CD1c-positive myeloid dendritic cell (primary cell): ENCODE measurements around the gene S100A2.
"Not testable (repeated sequence)": the region's sequence is repeated elsewhere in the genome, so short reads cannot be mapped to it uniquely, and the experiment has no call there.

Experiments used
- DNase-seq: peaks from one replicate; pipeline ENCODE4 v3.0.0-alpha.2; 2016; ENCODE audit errors: extremely low spot score

Gene S100A2

GRCh38 chr1:153532769-153533599 is 32.7 kb downstream of the S100A2 start:
- peak; percentile 84 for DNase-seq

DNA sequence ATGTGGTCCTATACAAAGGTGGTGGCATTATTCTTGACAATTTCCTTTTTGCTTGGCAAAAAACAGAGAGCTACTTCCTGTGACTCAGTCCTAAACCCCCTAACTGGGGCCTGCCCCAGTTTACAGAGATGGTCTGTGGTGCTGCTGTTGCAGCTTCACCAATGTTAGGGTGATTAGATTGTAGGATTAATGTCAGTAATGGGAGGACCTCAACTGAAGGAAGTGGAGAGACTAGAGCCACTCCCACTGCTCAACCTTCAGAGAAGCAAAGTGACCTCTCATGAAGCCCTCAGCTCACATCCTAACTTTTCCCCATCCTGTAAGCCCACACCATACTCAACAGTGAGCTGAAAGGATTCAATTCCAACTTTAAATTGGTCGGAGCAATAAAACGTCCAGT is 33.5 kb downstream of the S100A2 start:
- DNase-seq: no peak

- no peak for DNase-seq
Measured at GRCh38 chr1:153531638-153532037, 34.0 kb downstream of the S100A2 start.

DNA sequence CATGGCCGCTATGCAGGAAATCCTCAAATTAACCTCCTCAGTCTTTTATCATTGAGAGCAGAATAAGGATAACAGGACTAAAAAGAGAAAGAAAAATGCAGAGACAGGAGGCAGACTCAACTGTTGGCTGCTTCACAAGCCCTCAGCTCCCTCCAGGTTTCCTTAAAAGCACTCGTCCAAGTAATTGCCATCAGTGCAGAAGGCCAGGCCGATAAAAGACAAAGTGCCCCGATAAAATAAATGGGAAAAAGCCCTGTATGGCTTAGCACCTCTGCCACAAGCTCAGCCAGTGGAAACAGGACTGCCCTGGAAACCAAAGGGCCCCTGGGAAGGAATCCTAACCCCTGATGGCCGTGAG is 38.0 kb downstream of the S100A2 start:
- DNase-seq: no peak

GRCh38 chr1:153527023-153527682 is 38.5 kb downstream of the S100A2 start:
- DNase-seq: no peak

GRCh38 chr1:153526132-153526543 is 39.5 kb downstream of the S100A2 start:
- peak; percentile 36 for DNase-seq

DNA sequence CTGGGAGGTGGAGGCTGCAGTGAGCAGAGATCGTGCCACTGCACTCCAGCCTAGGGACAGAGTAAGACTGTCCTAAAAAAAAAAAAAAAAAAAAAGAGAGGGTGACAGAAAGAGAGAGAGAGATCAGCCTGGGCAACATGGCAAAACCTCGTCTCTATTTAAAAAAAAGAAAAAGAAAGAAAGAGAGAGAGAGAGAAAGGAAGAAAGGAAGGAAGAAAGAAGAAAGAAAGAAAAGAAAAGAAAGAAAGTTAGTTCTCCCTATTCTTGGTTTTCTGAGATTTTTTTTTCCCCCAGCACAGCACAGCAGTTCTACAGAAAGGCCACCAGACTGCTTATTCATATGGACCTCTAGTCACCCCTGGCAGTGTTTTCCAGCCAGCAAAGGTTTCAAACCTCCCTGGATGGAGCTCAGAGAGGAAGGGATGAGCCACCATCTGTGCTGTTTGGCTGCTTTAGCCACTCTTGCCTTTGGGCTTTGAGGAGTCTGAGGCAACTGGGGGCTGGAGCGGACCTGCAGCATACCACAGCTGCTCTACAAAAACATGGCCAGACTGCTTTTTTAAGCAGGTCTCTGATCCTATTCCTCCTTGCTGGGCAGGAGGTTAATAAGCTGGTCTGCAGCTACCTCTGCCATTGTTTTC is 40.4 kb downstream of the S100A2 start:
- no peak for DNase-seq

DNA sequence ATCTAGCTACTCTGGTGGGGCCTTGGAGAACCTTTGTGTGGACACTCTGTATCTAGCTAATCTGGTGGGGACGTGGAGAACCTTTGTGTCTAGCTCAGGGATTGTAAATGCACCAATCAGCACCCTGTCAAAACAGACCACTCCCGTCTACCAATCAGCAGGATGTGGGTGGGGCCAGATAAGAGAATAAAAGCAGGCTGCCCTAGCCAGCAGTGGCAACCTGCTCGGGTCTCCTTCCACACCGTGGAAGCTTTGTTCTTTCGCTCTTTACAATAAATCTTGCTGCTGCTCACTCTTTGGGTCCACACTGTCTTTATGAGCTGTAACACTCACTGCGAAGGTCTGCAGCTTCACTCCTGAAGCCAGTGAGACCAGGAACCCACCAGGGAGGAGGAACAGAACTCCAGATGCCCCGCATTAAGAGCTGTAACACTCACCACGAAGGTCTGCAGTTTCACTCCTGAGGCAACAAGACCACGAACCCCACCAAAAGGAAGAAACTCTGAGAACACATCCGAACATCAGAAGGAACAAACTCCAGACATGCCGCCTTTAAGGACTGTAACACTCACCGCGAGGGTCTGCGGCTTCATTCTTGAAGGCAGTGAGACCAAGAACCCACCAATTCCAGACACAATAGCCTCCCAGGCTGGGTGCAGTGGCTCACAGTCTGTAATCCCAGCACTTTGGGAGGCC is 43.1 kb downstream of the S100A2 start:
- not testable (repeated sequence) for DNase-seq

GRCh38 chr1:153521808-153522207 is 43.8 kb downstream of the S100A2 start:
- DNase-seq: not testable (repeated sequence)

DNA sequence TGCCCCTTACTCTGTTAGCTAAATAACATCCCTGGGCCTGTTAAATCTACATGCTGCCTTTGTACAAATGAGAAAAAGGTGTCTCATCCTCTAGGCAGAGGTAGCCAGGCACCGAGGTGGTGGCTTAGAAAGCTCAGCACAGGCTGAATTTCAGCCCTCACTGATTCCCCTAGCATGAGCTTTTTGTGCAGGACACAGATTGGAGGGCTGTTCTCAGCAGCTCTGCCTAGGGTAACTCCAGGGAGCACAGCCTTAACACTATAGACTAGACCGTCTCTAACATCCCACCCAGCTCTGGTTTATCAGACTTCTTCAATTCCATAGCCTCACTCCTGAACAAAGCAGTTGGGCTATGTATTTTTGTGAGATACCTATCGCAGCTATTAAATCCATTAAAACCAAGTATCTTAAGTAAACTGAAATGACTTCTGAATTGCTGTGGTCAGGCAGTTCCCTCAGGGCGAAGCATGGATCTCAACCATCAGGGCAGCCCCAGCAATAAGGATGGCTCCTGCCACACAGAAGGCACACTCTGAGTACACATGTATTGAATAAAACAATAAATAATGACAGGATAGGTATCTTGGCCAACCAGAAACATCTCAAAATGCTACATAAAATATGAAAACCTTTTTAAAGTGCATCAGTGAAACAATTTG is 44.7 kb downstream of the S100A2 start:
- no peak for DNase-seq

- not testable (repeated sequence) for DNase-seq
Measured at GRCh38 chr1:153520137-153520691, 45.4 kb downstream of the S100A2 start.

DNA sequence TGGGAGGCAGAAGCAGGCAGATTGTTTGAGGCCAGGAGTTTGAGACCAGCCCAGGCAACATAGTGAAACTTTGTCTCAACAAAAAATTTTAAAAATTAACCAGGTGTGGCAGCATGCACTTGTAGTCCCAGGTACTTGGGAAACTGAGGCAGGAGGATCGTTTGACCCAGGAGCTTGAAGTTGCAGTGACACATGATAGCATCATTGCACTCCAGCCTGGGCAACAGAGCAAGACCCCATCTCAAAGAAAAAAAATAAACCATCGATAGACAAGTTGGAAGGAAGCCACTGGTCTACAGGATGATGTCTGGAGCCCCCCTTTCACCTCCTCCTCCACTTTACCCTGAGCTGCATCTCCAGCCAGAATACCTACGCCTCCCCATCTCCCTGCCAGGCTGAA is 46.4 kb downstream of the S100A2 start:
- no peak for DNase-seq

DNA sequence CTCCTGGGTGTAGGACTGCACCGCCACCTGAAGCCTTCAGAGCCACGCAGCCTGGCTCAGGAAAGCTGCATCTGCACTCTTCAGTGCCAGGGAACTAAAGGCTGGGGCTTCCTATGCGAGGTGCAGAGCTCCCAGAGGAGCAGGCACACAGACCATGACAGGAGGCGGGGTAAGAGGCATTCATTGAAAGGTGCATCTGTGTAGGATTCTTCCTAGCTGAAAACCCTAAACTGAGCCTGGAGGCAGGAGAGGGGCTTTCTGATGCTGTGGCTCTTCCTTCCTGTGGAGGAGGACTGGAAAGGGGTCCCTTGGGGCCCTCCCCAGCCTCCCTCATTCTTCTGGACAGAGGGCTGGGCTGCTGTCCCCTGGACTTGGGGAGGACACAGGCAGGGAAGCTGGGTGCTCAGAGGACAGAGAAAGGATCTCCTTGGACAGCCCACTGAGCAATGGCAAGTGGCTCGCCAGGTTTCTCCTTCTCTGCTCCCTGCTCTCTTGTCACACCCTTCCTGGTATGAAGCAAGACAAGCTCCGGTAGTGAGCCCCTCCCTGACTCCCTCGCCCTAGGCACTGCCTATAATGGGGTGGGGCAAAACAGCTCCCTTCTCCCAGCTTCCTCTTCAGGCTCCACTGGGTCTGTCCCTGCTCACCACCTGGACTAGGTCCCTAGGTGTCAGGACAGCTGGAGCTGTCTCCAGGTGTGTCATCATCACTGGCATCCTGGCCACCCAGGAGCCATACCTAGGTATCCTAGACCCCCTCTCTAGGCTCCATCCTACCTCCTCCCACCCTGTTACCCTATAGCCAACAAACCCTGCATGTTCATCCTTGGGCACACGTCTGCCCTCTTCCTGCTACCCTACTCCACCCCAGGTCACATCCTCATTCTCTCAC is 49.9 kb downstream of the S100A2 start:
- peak; percentile 40 for DNase-seq

DNA sequence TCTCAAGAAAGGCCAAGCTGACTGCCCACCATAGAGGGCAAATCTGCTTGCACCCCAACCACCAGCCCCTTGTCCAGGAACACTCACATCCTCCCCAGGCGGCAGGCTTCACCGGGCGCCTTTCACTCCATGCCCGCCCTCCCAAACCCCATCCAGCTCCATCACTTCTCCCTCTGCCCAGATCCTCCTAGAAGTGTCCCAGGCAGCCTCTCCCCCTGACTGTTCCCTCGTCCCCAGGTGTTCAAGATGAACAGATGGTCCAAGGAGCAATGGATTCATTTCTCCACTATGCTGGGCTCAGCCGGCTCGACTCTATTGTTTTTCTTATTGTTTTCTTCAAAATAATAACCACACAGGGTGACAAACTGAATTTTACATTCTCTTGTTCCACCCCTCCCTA is 52.0 kb downstream of the S100A2 start:
- no peak for DNase-seq

DNA sequence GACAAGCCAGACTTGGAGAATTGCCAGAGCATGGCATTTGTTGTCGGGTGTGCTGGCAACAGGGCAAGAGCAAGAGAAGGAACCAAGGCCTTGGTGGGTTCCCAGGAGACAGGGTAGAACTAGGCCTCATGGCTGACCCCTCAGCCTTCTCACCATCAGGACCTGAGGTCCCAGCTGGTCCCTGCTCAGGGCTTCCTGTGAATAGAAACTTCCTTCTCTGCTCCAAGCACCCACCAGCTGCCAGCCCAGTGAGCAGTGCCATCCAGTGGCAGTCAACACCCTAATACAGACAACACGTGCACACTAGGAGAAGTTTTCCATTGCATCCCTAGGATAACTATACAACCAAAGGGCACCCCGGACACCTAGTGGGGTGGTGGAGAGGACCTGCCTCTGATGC is 52.6 kb downstream of the S100A2 start:
- DNase-seq: no peak
